ENCODE results near the gene ZNF454. TPM values are rescaled to one million over a fixed set of nuclear protein-coding genes. Genes with fewer than 3 reads are reported as not detected.

The ZNF454 gene
- total and polyA plus RNA-seq, 8 donors = 0.85 to 3.1 (median 1.7) TPM

DNA sequence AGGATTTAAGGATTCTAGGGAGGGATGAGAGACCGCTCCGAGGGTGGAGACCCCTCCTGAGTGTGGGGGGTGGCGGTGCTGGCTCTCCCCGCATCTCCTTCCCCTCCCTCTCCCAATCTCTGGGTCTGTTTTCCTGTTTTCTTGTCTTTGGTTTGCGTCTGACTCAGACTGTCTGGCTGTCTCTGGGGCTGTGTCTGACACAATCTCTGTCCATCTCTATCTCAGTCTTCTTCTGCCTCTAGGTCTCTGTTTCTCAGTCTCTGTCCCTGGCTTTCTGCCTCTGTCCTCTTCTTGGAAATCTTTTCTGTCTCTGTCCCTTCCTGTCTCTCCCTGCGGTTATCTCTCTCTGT is 54.3 kb downstream of the ZNF454 start:
- Histone ChIP-seq H3K9me3 (no peaks in the 10 kb centered on the region), H3K27me3 (peaks cover 0 to 4% (median 0%) of the 10 kb centered on the region in 4 donors), H3K4me3 (no peak overlapping the region), H3K36me3 (no peaks in the 10 kb centered on the region), H3K27ac (no peak overlapping the region), H3K4me1 (no peaks in the 10 kb centered on the region)
- ATAC-seq (no peak), FAIRE-seq (no peak), DNase-seq (no peak)
- WGBS, 2 donors = 8 to 12% methylated on average over 6 of the region's 6 CpGs
- TF ChIP-seq, protein P1, sequence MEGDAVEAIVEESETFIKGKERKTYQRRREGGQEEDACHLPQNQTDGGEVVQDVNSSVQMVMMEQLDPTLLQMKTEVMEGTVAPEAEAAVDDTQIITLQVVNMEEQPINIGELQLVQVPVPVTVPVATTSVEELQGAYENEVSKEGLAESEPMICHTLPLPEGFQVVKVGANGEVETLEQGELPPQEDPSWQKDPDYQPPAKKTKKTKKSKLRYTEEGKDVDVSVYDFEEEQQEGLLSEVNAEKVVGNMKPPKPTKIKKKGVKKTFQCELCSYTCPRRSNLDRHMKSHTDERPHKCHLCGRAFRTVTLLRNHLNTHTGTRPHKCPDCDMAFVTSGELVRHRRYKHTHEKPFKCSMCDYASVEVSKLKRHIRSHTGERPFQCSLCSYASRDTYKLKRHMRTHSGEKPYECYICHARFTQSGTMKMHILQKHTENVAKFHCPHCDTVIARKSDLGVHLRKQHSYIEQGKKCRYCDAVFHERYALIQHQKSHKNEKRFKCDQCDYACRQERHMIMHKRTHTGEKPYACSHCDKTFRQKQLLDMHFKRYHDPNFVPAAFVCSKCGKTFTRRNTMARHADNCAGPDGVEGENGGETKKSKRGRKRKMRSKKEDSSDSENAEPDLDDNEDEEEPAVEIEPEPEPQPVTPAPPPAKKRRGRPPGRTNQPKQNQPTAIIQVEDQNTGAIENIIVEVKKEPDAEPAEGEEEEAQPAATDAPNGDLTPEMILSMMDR (IDR thresholded peaks at IDR 0.05) = no peak
- intact Hi-C loops (cut with DNase I) = no loop called here

DNA sequence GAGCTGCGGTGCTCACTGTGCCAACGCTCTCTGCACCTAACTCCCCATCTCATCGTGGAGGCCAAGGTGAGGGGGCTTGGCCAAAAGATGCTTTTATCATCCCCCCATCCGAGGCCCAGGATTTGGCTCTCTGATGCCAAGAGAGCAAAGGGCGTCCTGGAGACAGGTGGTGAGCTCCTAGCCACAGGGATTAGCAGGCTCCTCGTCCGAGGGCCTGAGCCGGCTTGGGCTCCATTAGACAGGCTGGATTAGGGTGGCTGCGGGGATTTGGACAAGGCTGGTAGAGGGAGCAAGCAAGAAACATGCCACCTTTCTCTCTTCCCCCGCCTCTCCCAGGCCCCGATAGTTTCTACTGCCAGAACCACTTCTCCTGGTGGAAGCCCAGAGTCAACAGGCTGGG is 55.2 kb downstream of the ZNF454 start:
- Histone ChIP-seq H3K4me3 (no peak overlapping the region), H3K36me3 (no peaks in the 10 kb centered on the region), H3K4me1 (no peaks in the 10 kb centered on the region), H3K27ac (no peak overlapping the region), H3K9me3 (no peaks in the 10 kb centered on the region), H3K27me3 (peaks cover 0 to 4% (median 0%) of the 10 kb centered on the region in 4 donors)
- TF ChIP-seq, protein P1 (IDR thresholded peaks at IDR 0.05) = no peak
- intact Hi-C loops (cut with DNase I) = no loop called here
- WGBS, 2 donors = 44 to 49% methylated on average over 11 of the region's 11 CpGs
- FAIRE-seq (no peak), DNase-seq (no peak), ATAC-seq (no peak)

- 53 to 57% methylated on average over 5 to 6 of the region's 6 CpGs for WGBS, 2 donors
- peaks cover 0 to 4% (median 0%) of the 10 kb centered on the region in 4 donors for H3K27me3 ChIP-seq
- no peak overlapping the region for H3K27ac ChIP-seq
- no peak overlapping the region for H3K4me3 ChIP-seq
- H3K36me3 ChIP-seq = no peaks in the 10 kb centered on the region
- no peaks in the 10 kb centered on the region for H3K9me3 ChIP-seq
- ATAC-seq (no peak), FAIRE-seq (no peak), DNase-seq (no peak)
- intact Hi-C loops (cut with DNase I) = no loop called here
- TF ChIP-seq, protein P1 (IDR thresholded peaks at IDR 0.05) = no peak
- no peaks in the 10 kb centered on the region for H3K4me1 ChIP-seq
Measured at GRCh38 chr5:178997191-178997590, 56.2 kb downstream of the ZNF454 start.

DNA sequence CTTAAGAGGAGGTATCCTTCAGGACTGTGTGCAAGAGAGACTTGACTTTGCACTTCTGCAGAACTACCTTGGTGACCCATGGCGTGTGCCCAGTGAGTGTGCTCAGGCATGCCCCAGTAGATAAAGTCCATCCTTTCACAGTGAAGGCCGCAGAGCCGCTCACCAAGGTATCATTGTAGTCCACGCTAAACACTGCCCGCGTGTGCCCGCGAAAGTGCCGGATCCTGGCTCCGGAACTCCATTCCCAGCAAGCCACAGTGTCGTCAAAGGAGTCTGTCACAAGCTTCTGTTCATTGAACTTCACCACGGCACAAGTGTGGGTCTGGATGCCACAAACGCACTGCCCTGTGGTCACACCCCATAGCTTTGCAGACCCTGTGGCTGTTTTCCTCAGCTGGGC is 57.4 kb downstream of the ZNF454 start:
- intact Hi-C loops (cut with DNase I) = no loop called here
- H3K4me1 ChIP-seq = no peaks in the 10 kb centered on the region
- no peak for ATAC-seq
- FAIRE-seq = no peak
- H3K36me3 ChIP-seq = no peaks in the 10 kb centered on the region
- H3K27ac ChIP-seq = no peak overlapping the region
- DNase-seq = no peak
- no peak overlapping the region for H3K4me3 ChIP-seq
- H3K27me3 ChIP-seq = peaks cover 0 to 4% (median 0%) of the 10 kb centered on the region in 4 donors
- WGBS, 2 donors = 86 to 96% methylated on average over 13 of the region's 13 CpGs
- no peaks in the 10 kb centered on the region for H3K9me3 ChIP-seq
- TF ChIP-seq, protein P1 (IDR thresholded peaks at IDR 0.05) = no peak

- WGBS, 2 donors = 65 to 82% methylated on average over 2 of the region's 2 CpGs
- intact Hi-C loops (cut with DNase I) = no loop called here
- ATAC-seq (no peak), FAIRE-seq (no peak), DNase-seq (no peak)
- no peaks in the 10 kb centered on the region for H3K27me3 ChIP-seq
- H3K27ac ChIP-seq = no peak overlapping the region
- TF ChIP-seq, protein P1 (IDR thresholded peaks at IDR 0.05) = no peak
- no peaks in the 10 kb centered on the region for H3K4me1 ChIP-seq
- no peaks in the 10 kb centered on the region for H3K36me3 ChIP-seq
- H3K9me3 ChIP-seq = no peaks in the 10 kb centered on the region
- H3K4me3 ChIP-seq = no peak overlapping the region
Measured at GRCh38 chr5:179006564-179006963, 65.6 kb downstream of the ZNF454 start.

Measured in pancreas (tissue), 10 donors.